Erythroblast (primary cell): ENCODE measurements around the gene SECISBP2.

Experiments used
- DNase-seq, 2 experiments: peaks; one replicate each; lab custom pipeline; 2025; lab: John Stamatoyannopoulos, UW
- GATA1 ChIP-seq: IDR thresholded peaks from 2 replicates; pipeline ENCODE4 v1.6.1; 2011; ENCODE audit warnings: low read depth, mild to moderate bottlenecking, control low read depth, low read length, moderate library complexity
- POLR2A ChIP-seq: IDR thresholded peaks from 2 replicates; pipeline ENCODE4 v1.6.1; 2011; ENCODE audit warnings: mild to moderate bottlenecking, low read length

SECISBP2 gene

GRCh38 chr9:89350988-89351557 is 32.8 kb downstream of the SECISBP2 start:
- TF ChIP-seq POLR2A (no peak), GATA1 (no peak)
- DNase-seq = no peak

DNA sequence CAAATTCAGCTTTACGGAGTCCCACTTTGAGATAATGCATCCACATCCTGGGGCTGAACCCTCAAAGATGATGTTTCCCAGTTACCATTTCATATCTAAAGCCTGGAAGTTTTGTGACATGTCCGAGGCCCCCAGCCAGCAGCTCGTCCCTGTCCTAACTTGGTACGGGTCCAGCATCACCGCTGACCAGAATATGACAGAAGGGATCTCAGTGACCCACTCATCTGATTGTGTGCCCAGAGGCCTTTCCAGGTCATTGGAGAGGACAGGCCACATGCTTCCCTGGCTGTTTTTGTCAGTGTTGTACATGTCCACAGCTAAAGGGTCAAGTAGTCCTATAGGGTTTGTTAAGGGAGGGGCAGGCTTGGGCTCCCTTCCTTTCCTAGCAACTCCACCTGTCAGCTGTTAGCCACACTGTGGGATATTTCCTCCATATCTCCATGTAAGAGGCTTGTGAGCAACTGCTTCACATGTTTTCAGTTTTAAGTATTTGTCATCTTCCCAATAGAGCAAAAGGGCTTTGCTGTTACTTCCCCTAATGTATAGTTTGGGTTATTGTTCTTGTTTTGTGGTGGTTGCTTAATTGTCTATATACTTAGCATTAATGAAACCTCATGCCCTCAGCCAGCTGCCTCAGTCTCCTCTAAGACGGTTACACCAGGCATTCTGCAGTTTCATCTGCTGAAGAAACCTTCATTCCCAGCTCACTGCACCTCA is 33.4 kb downstream of the SECISBP2 start:
- TF ChIP-seq POLR2A (no peak), GATA1 (no peak)
- no peak for DNase-seq

- no peak for DNase-seq
- TF ChIP-seq POLR2A (no peak), GATA1 (no peak)
These were observed 34.2 kb downstream of the SECISBP2 start for GRCh38 chr9:89352451-89352850.

GRCh38 chr9:89352874-89353649 is 34.8 kb downstream of the SECISBP2 start:
- no peak for TF ChIP-seq GATA1
- no peak for TF ChIP-seq POLR2A
- DNase-seq = no peak

GRCh38 chr9:89353989-89354388 is 35.7 kb downstream of the SECISBP2 start:
- DNase-seq = no peak
- no peak for TF ChIP-seq GATA1
- TF ChIP-seq POLR2A = no peak

GRCh38 chr9:89354471-89354870 is 36.2 kb downstream of the SECISBP2 start:
- TF ChIP-seq POLR2A = no peak
- TF ChIP-seq GATA1 = no peak

GRCh38 chr9:89356782-89357181 is 38.5 kb downstream of the SECISBP2 start:
- no peak for DNase-seq
- TF ChIP-seq GATA1 = no peak
- no peak for TF ChIP-seq POLR2A

More at GRCh38 chr9:89354471-89354870, 36.2 kb downstream of the SECISBP2 start:
- no peak for DNase-seq

DNA sequence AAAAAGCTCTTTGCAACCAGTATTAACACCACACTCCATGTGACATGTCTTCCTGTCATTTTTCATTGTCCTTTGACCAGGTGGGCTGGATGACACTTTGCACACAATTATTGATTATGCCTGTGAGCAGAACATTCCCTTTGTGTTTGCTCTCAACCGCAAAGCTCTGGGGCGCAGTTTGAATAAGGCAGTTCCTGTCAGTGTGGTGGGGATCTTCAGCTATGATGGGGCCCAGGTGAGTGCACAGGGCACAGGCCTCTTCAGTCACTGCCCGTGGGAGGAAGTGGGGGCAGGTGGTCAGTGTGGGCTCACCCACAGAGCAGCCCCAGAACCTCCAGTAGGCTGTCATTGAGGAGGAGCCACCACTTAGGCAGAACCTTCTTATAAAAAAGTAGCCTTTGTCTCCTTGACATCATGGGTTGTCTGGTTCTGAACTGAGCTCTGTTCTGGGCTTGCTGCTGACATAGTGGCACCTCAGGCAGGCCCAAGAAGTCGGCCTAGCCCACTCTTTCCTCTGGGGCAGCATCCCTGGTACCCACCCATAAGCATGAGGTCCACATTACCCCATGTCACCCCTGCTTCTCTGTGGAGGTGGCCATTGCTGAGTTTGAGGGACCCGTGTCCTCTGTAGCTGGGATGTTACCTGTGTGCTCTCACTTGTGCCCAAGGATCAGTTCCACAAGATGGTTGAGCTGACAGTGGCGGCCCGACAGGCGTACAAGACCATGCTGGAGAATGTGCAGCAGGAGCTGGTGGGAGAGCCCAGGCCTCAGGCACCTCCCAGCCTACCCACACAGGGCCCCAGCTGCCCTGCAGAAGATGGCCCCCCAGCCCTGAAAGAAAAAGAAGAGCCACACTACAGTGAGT is 39.3 kb downstream of the SECISBP2 start:
- TF ChIP-seq GATA1 = no peak
- TF ChIP-seq POLR2A = no peak
- DNase-seq = no peak

DNA sequence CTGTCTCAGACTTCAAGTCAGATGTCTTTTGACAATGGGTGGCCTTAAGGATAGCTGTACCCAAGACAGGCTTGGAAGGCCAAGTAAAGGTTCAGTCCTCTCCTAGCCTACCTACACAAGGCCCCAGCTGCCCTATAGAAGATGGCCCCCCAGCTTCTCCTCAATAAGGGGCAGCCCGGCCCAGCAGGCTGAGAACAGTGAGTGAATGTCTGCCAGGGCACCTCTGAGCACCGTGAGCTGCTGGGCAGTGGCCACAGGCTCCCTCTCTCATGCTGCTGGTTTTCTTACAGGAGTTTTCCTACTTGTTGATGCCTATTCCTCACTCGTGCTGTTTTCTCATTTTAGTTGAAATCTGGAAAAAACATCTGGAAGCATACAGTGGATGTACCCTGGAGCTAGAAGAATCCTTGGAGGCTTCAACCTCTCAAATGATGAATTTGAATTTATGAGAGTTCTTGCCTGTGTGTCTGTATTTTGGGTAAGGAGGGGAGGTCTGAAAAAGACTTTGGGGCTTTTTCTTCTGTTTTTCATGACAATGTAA is 40.1 kb downstream of the SECISBP2 start:
- TF ChIP-seq GATA1 = no peak
- TF ChIP-seq POLR2A = no peak
- no peak for DNase-seq

DNA sequence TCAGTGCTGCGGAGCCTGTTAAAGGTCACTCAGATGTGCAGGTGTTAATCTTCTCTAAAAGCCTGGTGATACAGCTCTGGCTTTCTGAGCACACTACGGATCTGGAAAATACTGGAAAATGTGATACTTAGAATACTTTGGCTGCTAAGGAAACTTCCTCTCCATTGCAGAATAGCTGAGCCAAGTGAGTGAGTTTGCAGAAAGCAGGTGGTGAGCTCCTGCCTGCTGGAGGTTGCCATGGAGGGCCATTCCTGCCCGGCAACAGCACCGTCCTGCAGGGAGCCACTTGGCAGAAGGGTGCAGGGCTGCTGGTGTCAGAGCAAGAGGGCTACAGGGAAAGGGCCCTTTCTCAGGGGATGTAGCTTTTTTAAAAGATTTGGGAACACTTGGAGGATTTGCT is 40.7 kb downstream of the SECISBP2 start:
- TF ChIP-seq POLR2A (no peak), GATA1 (no peak)
- DNase-seq = no peak

GRCh38 chr9:89359751-89360261 is 41.5 kb downstream of the SECISBP2 start:
- DNase-seq = no peak
- TF ChIP-seq POLR2A (no peak), GATA1 (no peak)

GRCh38 chr9:89360465-89360864 is 42.2 kb downstream of the SECISBP2 start:
- TF ChIP-seq GATA1 (no peak), POLR2A (no peak)
- DNase-seq = no peak

DNA sequence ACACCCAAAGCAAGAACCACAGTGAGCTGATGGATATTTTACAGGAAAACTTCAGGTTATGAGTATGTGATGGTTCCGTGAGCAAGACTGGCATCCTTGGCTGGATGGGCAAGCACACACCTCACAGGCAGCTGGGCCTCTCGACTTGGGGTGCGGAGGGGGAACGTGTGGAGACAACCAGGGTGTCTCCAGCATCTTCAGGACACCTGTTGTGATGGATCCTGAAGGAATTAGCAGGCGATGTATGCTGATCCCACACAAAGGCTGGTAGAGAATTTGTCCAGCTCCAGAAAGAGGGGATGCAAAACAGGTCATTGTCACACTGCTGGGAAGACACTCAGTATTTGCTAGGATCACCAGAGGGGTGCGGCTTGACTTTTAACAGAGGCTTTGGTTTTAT is 42.7 kb downstream of the SECISBP2 start:
- TF ChIP-seq GATA1 (no peak), POLR2A (no peak)
- DNase-seq = no peak
